Measurements from ENCODE around the gene ZNF280C. TPM values are rescaled to one million over a fixed set of nuclear protein-coding genes. Genes with fewer than 3 reads are reported as not detected.
A peak's percentile ranks its signal among the peaks of the same experiment; 100 is the strongest.

Gene ZNF280C
- total RNA-seq, 1 experiment from 2014 or later: 12.9 TPM

- no peak overlapping the region for H3K27ac ChIP-seq (ENCODE audit: low read length)
- no peaks in the 10 kb centered on the region for H3K4me1 ChIP-seq (ENCODE audit: control insufficient read depth, insufficient read depth, low read length)
- in situ Hi-C loops (cut with HindIII; ENCODE audit: low pct_unique_long_range_greater_than_20kb, low sequenced_read_pairs): no loop called here
- ChIA-PET CTCF (no interaction called here), POLR2A (no interaction called here)
- H3K27me3 ChIP-seq (ENCODE audit: control insufficient read depth, insufficient read depth, low read length): no peaks in the 10 kb centered on the region
- H3K4me3 ChIP-seq (ENCODE audit: low read depth in 2 of 2, low read length in 2 of 2): no peak overlapping the region
- no peaks in the 10 kb centered on the region for H3K9me3 ChIP-seq (ENCODE audit: control insufficient read depth, insufficient read depth, low read depth, low read length)
- TF ChIP-seq, protein P1, sequence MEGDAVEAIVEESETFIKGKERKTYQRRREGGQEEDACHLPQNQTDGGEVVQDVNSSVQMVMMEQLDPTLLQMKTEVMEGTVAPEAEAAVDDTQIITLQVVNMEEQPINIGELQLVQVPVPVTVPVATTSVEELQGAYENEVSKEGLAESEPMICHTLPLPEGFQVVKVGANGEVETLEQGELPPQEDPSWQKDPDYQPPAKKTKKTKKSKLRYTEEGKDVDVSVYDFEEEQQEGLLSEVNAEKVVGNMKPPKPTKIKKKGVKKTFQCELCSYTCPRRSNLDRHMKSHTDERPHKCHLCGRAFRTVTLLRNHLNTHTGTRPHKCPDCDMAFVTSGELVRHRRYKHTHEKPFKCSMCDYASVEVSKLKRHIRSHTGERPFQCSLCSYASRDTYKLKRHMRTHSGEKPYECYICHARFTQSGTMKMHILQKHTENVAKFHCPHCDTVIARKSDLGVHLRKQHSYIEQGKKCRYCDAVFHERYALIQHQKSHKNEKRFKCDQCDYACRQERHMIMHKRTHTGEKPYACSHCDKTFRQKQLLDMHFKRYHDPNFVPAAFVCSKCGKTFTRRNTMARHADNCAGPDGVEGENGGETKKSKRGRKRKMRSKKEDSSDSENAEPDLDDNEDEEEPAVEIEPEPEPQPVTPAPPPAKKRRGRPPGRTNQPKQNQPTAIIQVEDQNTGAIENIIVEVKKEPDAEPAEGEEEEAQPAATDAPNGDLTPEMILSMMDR (IDR thresholded peaks at IDR 0.05): no peak
- TF ChIP-seq, protein P2, sequence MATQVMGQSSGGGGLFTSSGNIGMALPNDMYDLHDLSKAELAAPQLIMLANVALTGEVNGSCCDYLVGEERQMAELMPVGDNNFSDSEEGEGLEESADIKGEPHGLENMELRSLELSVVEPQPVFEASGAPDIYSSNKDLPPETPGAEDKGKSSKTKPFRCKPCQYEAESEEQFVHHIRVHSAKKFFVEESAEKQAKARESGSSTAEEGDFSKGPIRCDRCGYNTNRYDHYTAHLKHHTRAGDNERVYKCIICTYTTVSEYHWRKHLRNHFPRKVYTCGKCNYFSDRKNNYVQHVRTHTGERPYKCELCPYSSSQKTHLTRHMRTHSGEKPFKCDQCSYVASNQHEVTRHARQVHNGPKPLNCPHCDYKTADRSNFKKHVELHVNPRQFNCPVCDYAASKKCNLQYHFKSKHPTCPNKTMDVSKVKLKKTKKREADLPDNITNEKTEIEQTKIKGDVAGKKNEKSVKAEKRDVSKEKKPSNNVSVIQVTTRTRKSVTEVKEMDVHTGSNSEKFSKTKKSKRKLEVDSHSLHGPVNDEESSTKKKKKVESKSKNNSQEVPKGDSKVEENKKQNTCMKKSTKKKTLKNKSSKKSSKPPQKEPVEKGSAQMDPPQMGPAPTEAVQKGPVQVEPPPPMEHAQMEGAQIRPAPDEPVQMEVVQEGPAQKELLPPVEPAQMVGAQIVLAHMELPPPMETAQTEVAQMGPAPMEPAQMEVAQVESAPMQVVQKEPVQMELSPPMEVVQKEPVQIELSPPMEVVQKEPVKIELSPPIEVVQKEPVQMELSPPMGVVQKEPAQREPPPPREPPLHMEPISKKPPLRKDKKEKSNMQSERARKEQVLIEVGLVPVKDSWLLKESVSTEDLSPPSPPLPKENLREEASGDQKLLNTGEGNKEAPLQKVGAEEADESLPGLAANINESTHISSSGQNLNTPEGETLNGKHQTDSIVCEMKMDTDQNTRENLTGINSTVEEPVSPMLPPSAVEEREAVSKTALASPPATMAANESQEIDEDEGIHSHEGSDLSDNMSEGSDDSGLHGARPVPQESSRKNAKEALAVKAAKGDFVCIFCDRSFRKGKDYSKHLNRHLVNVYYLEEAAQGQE (IDR thresholded peaks at IDR 0.05; ENCODE audit: insufficient read depth in 1 of 2, low read depth in 2 of 2, low read length in 1 of 2): no peak
- TF ChIP-seq POLR2AphosphoS5 (IDR thresholded peaks at IDR 0.05; ENCODE audit: low read depth, low read length) (no peak), TCF7L2 (IDR thresholded peaks at IDR 0.05; ENCODE audit: low read depth, low read length) (no peak), SIN3A (IDR thresholded peaks at IDR 0.05; ENCODE audit: borderline replicate concordance, insufficient read depth, low read depth, low read length) (no peak)
- no peak for DNase-seq (ENCODE audit: low read depth, low spot score)
- peaks cover 14% of the 10 kb centered on the region; the same call in 1 of the 2 replicates for H3K36me3 ChIP-seq (ENCODE audit: control insufficient read depth, insufficient read depth, low read length)
- intact Hi-C loops (cut with micrococcal nuclease; ENCODE audit: unreplicated experiment): no loop called here
- ATAC-seq: no peak
- TSS peak; percentile 16 for BruUV-seq (replicated peaks)
Measured at GRCh38 chrX:130155564-130155963, 113.1 kb downstream of the ZNF280C start.

Other genes starting within 250 kb of the ZNF280C start
- gene ELF4, start 158.4 kb downstream of the ZNF280C start, total RNA-seq (2021; ENCODE audit: unreplicated experiment): 48.0 TPM
- gene AIFM1, start 103.1 kb downstream of the ZNF280C start, total RNA-seq (2021; ENCODE audit: unreplicated experiment): 96.6 TPM
- 2.2 TPM for gene RAB33A, start 96.9 kb downstream of the ZNF280C start, total RNA-seq (2021; ENCODE audit: unreplicated experiment)
- 25.0 TPM for gene SLC25A14, start 71.0 kb upstream of the ZNF280C start, total RNA-seq (2021; ENCODE audit: unreplicated experiment)
- not detected for gene GPR119, start 116.8 kb upstream of the ZNF280C start, total RNA-seq (2021; ENCODE audit: unreplicated experiment)
- gene RBMX2, start 133.1 kb upstream of the ZNF280C start, total RNA-seq (2021; ENCODE audit: unreplicated experiment): 40.4 TPM

Data from Panc1 (cell line).